Measurements from ENCODE around the gene SERTM2. TPM values are rescaled to one million over a fixed set of nuclear protein-coding genes. Genes with fewer than 3 reads are reported as not detected.

SERTM2 gene
- total RNA-seq, 1 donor from 2014 or later, result not detected

GRCh38 chrX:111560801-111561200 is 49.4 kb downstream of the SERTM2 start:
- DNase-seq (ENCODE audit: low read depth in 2 of 2), result no peak

GRCh38 chrX:111561851-111562250 is 50.4 kb downstream of the SERTM2 start:
- DNase-seq (ENCODE audit: low read depth in 2 of 2), result no peak

GRCh38 chrX:111567542-111568255 is 56.3 kb downstream of the SERTM2 start:
- no peak for DNase-seq (ENCODE audit: low read depth in 2 of 2)

GRCh38 chrX:111568354-111568753 is 56.9 kb downstream of the SERTM2 start:
- no peak for DNase-seq (ENCODE audit: low read depth in 2 of 2)

- no peak for DNase-seq (ENCODE audit: low read depth in 2 of 2)
Observed at GRCh38 chrX:111568817-111569216, 57.4 kb downstream of the SERTM2 start.

Other genes starting within 250 kb of the SERTM2 start
- gene CAPN6, start 241.2 kb upstream of the SERTM2 start, total RNA-seq, result not detected in 2 replicates
- gene DCX, start 99.5 kb upstream of the SERTM2 start, total RNA-seq, result not detected in 2 replicates
- gene ALG13, start 169.5 kb downstream of the SERTM2 start, total RNA-seq, result 29.8 and 44.9 TPM in 2 replicates

Measured in dermis microvascular lymphatic vessel endothelial cell (primary cell).